ENCODE measurements around the gene FAM234B. TPM values are rescaled to one million over a fixed set of nuclear protein-coding genes. Genes with fewer than 3 reads are reported as not detected.
"Not testable (repeated sequence)": the region's sequence is repeated elsewhere in the genome, so short reads cannot be mapped to it uniquely, and the experiment has no call there.

Gene FAM234B
- polyA plus RNA-seq, 3 donors, result 1.6 to 3.2 (median 2.0) TPM

DNA sequence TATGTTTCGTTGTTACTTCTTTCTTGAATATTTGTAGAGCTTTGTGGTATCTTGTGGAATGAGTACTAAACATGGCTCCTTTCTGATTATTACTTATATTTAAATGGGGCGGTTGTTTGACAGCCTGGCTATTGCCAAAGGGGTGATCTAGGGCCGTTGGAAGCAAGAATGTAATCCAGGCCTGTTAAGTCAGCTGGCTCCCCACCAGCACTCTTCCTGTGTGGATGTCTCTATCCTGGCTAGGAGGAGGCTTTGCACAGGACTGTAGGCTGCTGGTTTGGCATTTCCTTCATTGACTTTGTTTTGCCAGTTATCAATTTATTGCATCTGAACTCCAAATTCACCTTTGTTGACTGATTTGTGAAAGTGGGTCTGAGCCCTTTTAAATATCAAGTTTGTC, 5.6 kb downstream of the FAM234B start:
- no peak overlapping the region for H3K9ac ChIP-seq (ENCODE audit: insufficient read depth, low read length, poor library complexity, severe bottlenecking)
- no peaks in the 10 kb centered on the region for H3K36me3 Mint-ChIP-seq
- H3K27ac Mint-ChIP-seq, result no peak overlapping the region
- H3K36me3 ChIP-seq (replicated peaks in 1 of 2; ENCODE audit: control insufficient read depth in 1 of 2, insufficient read depth in 2 of 2, low read length in 2 of 2), result no peaks in the 10 kb centered on the region
- no peaks in the 10 kb centered on the region for H3K79me2 ChIP-seq (ENCODE audit: insufficient read depth, low read length)
- peaks cover 2% of the 10 kb centered on the region for H3K4me1 Mint-ChIP-seq
- peaks cover 20 to 21% of the 10 kb centered on the region in 2 donors for H3K9me3 ChIP-seq (replicated peaks in 1 of 2; ENCODE audit: control insufficient read depth in 1 of 2, insufficient read depth in 1 of 2, low read length in 2 of 2)
- WGBS (ENCODE audit: insufficient coverage), result 75% methylated on average over 2 of the region's 3 CpGs
- H3K4me1 ChIP-seq (ENCODE audit: control insufficient read depth in 1 of 2, insufficient read depth in 2 of 2, low read length in 2 of 2), result peaks cover 2 to 3% of the 10 kb centered on the region in 2 donors
- TF ChIP-seq, protein P1, sequence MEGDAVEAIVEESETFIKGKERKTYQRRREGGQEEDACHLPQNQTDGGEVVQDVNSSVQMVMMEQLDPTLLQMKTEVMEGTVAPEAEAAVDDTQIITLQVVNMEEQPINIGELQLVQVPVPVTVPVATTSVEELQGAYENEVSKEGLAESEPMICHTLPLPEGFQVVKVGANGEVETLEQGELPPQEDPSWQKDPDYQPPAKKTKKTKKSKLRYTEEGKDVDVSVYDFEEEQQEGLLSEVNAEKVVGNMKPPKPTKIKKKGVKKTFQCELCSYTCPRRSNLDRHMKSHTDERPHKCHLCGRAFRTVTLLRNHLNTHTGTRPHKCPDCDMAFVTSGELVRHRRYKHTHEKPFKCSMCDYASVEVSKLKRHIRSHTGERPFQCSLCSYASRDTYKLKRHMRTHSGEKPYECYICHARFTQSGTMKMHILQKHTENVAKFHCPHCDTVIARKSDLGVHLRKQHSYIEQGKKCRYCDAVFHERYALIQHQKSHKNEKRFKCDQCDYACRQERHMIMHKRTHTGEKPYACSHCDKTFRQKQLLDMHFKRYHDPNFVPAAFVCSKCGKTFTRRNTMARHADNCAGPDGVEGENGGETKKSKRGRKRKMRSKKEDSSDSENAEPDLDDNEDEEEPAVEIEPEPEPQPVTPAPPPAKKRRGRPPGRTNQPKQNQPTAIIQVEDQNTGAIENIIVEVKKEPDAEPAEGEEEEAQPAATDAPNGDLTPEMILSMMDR (IDR thresholded peaks at IDR 0.05), result no peak
- no peak overlapping the region for H3K4me2 ChIP-seq (replicated peaks; ENCODE audit: extremely low read depth, low read length, poor library complexity, severe bottlenecking)
- no peak overlapping the region for H2AFZ ChIP-seq (ENCODE audit: insufficient read depth, low read depth, low read length, poor library complexity, severe bottlenecking)
- H3K27me3 ChIP-seq (ENCODE audit: control insufficient read depth in 2 of 2, insufficient read depth in 2 of 2, low read length in 2 of 2), result no peaks in the 10 kb centered on the region
- H3K4me3 Mint-ChIP-seq, result no peak overlapping the region
- H4K20me1 ChIP-seq (ENCODE audit: insufficient read depth, low read length), result no peaks in the 10 kb centered on the region
- no peak overlapping the region for H3K4me3 ChIP-seq (replicated peaks in 1 of 3; ENCODE audit: low read depth in 2 of 3, low read length in 3 of 3)
- H3K9me3 Mint-ChIP-seq, result peaks cover 20 to 26% (median 24%) of the 10 kb centered on the region in 7 donors
- intact Hi-C loops (cut with micrococcal nuclease), result no loop called here
- H3K27ac ChIP-seq (ENCODE audit: low read depth in 1 of 2, low read length in 2 of 2), result no peak overlapping the region
- no peak for DNase-seq
- H3K27me3 Mint-ChIP-seq (ENCODE audit: low read depth in 3 of 3), result peaks cover 1 to 4% (median 3%) of the 10 kb centered on the region in 3 donors

DNA sequence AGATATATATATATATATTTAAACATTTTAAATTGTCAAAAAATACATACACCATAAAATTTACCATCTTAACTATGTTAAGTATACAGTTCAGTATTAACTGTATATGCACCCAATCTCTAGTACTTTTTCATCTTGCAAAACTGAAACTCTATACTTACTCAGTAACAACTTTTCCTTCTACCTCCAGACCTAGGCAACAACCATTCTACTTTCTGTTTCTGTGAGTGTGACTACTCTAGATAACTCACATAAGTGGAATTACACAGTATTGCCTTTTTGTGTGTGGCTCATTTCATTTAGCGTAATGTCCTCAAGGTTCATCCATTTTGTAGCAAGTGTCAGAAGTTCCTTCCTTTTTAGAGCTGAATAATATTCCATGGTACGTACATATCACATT, 8.2 kb downstream of the FAM234B start:
- Histone ChIP-seq H3K36me3 (replicated peaks in 1 of 2; ENCODE audit: control insufficient read depth in 1 of 2, insufficient read depth in 2 of 2, low read length in 2 of 2) (no peaks in the 10 kb centered on the region), H3K4me1 (ENCODE audit: control insufficient read depth in 1 of 2, insufficient read depth in 2 of 2, low read length in 2 of 2) (no peaks in the 10 kb centered on the region)

DNA sequence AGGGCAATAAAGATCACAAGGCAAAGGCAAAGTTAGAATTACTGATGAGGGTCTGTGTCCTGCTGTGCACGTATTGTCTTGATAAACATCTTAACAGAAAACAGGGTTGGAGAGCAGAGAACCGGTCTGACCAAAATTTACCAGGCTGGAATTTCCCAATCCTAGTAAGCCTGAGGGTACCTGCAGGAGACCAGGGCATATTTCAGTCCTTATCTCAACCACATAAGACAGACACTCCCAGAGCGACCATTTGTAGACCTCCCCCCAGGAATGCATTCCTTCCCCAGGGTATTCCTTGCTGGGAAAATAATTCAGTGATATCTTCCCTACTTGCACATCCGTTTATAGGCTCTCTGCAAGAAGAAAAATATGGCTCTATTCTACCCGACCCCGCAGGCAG, 9.4 kb downstream of the FAM234B start:
- H4K20me1 ChIP-seq (ENCODE audit: insufficient read depth, low read length); H3K79me2 ChIP-seq (ENCODE audit: insufficient read depth, low read length); H3K9ac ChIP-seq (ENCODE audit: insufficient read depth, low read length, poor library complexity, severe bottlenecking); H3K4me1 ChIP-seq (ENCODE audit: control insufficient read depth in 1 of 2, insufficient read depth in 2 of 2, low read length in 2 of 2); H3K27me3 ChIP-seq (ENCODE audit: control insufficient read depth in 2 of 2, insufficient read depth in 2 of 2, low read length in 2 of 2); H3K4me1 Mint-ChIP-seq; H3K4me2 ChIP-seq (replicated peaks; ENCODE audit: extremely low read depth, low read length, poor library complexity, severe bottlenecking); H3K4me3 Mint-ChIP-seq; H2AFZ ChIP-seq (ENCODE audit: insufficient read depth, low read depth, low read length, poor library complexity, severe bottlenecking); H3K27me3 Mint-ChIP-seq (ENCODE audit: low read depth in 3 of 3); H3K36me3 ChIP-seq (replicated peaks in 1 of 2; ENCODE audit: control insufficient read depth in 1 of 2, insufficient read depth in 2 of 2, low read length in 2 of 2); H3K27ac ChIP-seq (ENCODE audit: low read depth in 1 of 2, low read length in 2 of 2); H3K4me3 ChIP-seq (replicated peaks in 1 of 3; ENCODE audit: low read depth in 2 of 3, low read length in 3 of 3); H3K36me3 Mint-ChIP-seq; intact Hi-C loops (cut with micrococcal nuclease); H3K27ac Mint-ChIP-seq; DNase-seq: not testable (repeated sequence)
- 100% methylated on average over 2 of the region's 6 CpGs for WGBS (ENCODE audit: insufficient coverage)
- peaks cover 20 to 21% of the 10 kb centered on the region in 2 donors for H3K9me3 ChIP-seq (replicated peaks in 1 of 2; ENCODE audit: control insufficient read depth in 1 of 2, insufficient read depth in 1 of 2, low read length in 2 of 2)
- peaks cover 15 to 25% (median 23%) of the 10 kb centered on the region in 7 donors for H3K9me3 Mint-ChIP-seq

More for the DNA sequence above, 8.2 kb downstream of the FAM234B start:
- TF ChIP-seq, protein P1 (IDR thresholded peaks at IDR 0.05), result no peak
- Mint-ChIP-seq H3K4me3 (no peak overlapping the region), H3K27me3 (ENCODE audit: low read depth in 3 of 3) (peaks cover 0 to 3% (median 0%) of the 10 kb centered on the region in 3 donors), H3K4me1 (no peaks in the 10 kb centered on the region), H3K27ac (no peak overlapping the region), H3K9me3 (peaks cover 20 to 29% (median 26%) of the 10 kb centered on the region in 7 donors), H3K36me3 (peaks cover 0 to 5% of the 10 kb centered on the region in 2 donors)
- intact Hi-C loops (cut with micrococcal nuclease), result no loop called here
- Histone ChIP-seq H3K27me3 (ENCODE audit: control insufficient read depth in 2 of 2, insufficient read depth in 2 of 2, low read length in 2 of 2) (no peaks in the 10 kb centered on the region), H3K9ac (ENCODE audit: insufficient read depth, low read length, poor library complexity, severe bottlenecking) (no peak overlapping the region), H4K20me1 (ENCODE audit: insufficient read depth, low read length) (no peaks in the 10 kb centered on the region), H3K4me3 (replicated peaks in 1 of 3; ENCODE audit: low read depth in 2 of 3, low read length in 3 of 3) (no peak overlapping the region), H3K9me3 (replicated peaks in 1 of 2; ENCODE audit: control insufficient read depth in 1 of 2, insufficient read depth in 1 of 2, low read length in 2 of 2) (peaks cover 21% of the 10 kb centered on the region in 2 donors), H3K79me2 (ENCODE audit: insufficient read depth, low read length) (no peaks in the 10 kb centered on the region), H3K27ac (ENCODE audit: low read depth in 1 of 2, low read length in 2 of 2) (no peak overlapping the region), H3K4me2 (replicated peaks; ENCODE audit: extremely low read depth, low read length, poor library complexity, severe bottlenecking) (no peak overlapping the region), H2AFZ (ENCODE audit: insufficient read depth, low read depth, low read length, poor library complexity, severe bottlenecking) (no peak overlapping the region)
- no CpG with 5 or more reads among the region's 2 CpGs for WGBS (ENCODE audit: insufficient coverage)
- no peak for DNase-seq
